Right atrium auricular region (tissue), 2 donors: ENCODE data around the gene CHGA. TPM values are rescaled to one million over a fixed set of nuclear protein-coding genes. Genes with fewer than 3 reads are reported as not detected.

Source experiments
- DNase-seq: peaks from one replicate; pipeline ENCODE4 v3.0.0-alpha.2; 2019; ENCODE audit warnings: low spot score
- H3K27ac ChIP-seq, 2 donors: fragments of 200-600 bp; sonication (generic); 1 replicate in 1 of 2; 2 replicates in 1 of 2; pipeline ENCODE4 v1.5.1; 2016 to 2019
- H3K27me3 ChIP-seq, 2 donors: fragments of 200-600 bp; sonication (generic); one replicate each; pipeline versions ENCODE4 v1.5.1 to v1.6.0; 2017 to 2019
- H3K36me3 ChIP-seq: fragments of 200-600 bp; sonication (generic); one replicate; pipeline ENCODE4 v1.5.1; 2016
- H3K4me1 ChIP-seq, 2 donors: fragments of 200-600 bp; sonication (generic); one replicate each; pipeline versions ENCODE4 v1.5.1 to v1.6.0; 2017 to 2019
- H3K4me3 ChIP-seq, 2 donors: fragments of 200-600 bp; sonication (generic); 1 replicate in 1 of 2; 2 replicates in 1 of 2; pipeline ENCODE4 v1.5.1; 2017 to 2019; ENCODE audit warnings: mild to moderate bottlenecking in 1 of 2, moderate library complexity in 1 of 2
- H3K9me3 ChIP-seq, 2 donors: fragments of 200-600 bp; sonication (generic); one replicate each; pipeline ENCODE4 v1.5.1; 2019
- total RNA-seq, 2 donors: library from RNA; depleted of rRNA; stranded (reverse); fragments of >200 nt; gene quantifications; one replicate each; pipeline ENCODE4 v1.1.0, GENCODE V29; 2016
- TF ChIP-seq, protein P1 (sequence below), 2 donors: fragments of 200-600 bp; sonication (generic); IDR thresholded peaks; one replicate each; pipeline ENCODE4 v1.5.1; 2019; ENCODE audit warnings: antibody characterized with exemption in 2 of 2

The CHGA gene
- total RNA-seq, 2 donors from 2014 or later = not detected

DNA sequence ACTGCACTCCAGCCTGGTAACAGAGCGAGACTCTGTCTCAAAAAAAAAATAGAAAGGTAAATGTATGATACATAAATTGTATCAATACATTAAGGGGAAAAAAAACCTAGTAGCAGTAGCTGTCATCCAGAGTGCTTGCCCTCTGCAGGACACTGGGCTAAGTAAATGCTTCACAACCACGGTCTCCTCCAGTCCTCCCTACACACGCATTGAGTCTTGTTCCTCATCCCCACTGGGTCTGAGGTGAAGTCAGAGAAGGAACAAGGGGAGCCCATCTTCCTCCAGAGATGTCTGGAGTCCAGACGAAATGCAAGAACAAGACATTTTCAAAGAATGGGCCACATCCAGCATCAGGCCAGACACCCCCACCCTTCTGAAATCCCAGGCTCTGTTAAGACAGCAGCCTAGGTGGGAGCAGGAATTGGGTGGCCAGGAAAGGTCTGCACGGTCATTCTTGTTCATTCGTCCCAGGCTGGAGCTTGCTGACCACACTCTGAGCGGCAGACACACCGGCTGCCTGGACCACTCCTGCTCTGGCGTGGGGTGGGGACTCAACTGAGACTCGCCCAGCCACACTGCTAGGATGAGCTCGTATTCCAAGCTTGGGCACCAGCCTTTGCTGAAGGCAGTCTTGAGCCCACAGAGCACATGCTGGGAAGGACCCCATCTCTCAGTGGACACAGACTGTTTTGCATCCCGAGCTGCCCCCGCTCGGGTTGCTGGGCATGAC is 45.5 kb downstream of the CHGA start:
- H3K4me1 ChIP-seq = peaks cover 0 to 32% of the 10 kb centered on the region in 2 donors
- no peak for DNase-seq
- peak overlapping the region; percentile 64 to 65 for H3K27ac ChIP-seq

GRCh38 chr14:92969430-92969829 is 46.5 kb downstream of the CHGA start:
- Histone ChIP-seq H3K27me3 (no peaks in the 10 kb centered on the region), H3K27ac (peak overlapping the region; percentile 64 to 65), H3K4me1 (peaks cover 0 to 32% of the 10 kb centered on the region in 2 donors), H3K9me3 (no peaks in the 10 kb centered on the region), H3K36me3 (no peaks in the 10 kb centered on the region), H3K4me3 (no peak overlapping the region)
- TF ChIP-seq, protein P1, sequence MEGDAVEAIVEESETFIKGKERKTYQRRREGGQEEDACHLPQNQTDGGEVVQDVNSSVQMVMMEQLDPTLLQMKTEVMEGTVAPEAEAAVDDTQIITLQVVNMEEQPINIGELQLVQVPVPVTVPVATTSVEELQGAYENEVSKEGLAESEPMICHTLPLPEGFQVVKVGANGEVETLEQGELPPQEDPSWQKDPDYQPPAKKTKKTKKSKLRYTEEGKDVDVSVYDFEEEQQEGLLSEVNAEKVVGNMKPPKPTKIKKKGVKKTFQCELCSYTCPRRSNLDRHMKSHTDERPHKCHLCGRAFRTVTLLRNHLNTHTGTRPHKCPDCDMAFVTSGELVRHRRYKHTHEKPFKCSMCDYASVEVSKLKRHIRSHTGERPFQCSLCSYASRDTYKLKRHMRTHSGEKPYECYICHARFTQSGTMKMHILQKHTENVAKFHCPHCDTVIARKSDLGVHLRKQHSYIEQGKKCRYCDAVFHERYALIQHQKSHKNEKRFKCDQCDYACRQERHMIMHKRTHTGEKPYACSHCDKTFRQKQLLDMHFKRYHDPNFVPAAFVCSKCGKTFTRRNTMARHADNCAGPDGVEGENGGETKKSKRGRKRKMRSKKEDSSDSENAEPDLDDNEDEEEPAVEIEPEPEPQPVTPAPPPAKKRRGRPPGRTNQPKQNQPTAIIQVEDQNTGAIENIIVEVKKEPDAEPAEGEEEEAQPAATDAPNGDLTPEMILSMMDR (IDR thresholded peaks at IDR 0.05) = no peak
- DNase-seq = no peak

More for the DNA sequence above, 45.5 kb downstream of the CHGA start:
- no peaks in the 10 kb centered on the region for H3K36me3 ChIP-seq
- H3K9me3 ChIP-seq = no peaks in the 10 kb centered on the region
- H3K27me3 ChIP-seq = no peaks in the 10 kb centered on the region
- TF ChIP-seq, protein P1 (IDR thresholded peaks at IDR 0.05) = no peak
- no peak overlapping the region for H3K4me3 ChIP-seq

- peak overlapping the region; percentile 64 to 65 for H3K27ac ChIP-seq
- H3K4me3 ChIP-seq = no peak overlapping the region
- peaks cover 0 to 32% of the 10 kb centered on the region in 2 donors for H3K4me1 ChIP-seq
- H3K27me3 ChIP-seq = no peaks in the 10 kb centered on the region
- H3K36me3 ChIP-seq = no peaks in the 10 kb centered on the region
- TF ChIP-seq, protein P1 (IDR thresholded peaks at IDR 0.05) = no peak
- no peaks in the 10 kb centered on the region for H3K9me3 ChIP-seq
- no peak for DNase-seq
Measured at GRCh38 chr14:92969871-92970270, 46.9 kb downstream of the CHGA start.

GRCh38 chr14:92970271-92970670 is 47.3 kb downstream of the CHGA start:
- no peak for DNase-seq
- H3K36me3 ChIP-seq = no peaks in the 10 kb centered on the region
- no peaks in the 10 kb centered on the region for H3K27me3 ChIP-seq
- H3K9me3 ChIP-seq = no peaks in the 10 kb centered on the region
- H3K4me3 ChIP-seq = no peak overlapping the region
- TF ChIP-seq, protein P1 (IDR thresholded peaks at IDR 0.05) = no peak
- peaks cover 0 to 32% of the 10 kb centered on the region in 2 donors for H3K4me1 ChIP-seq
- peak overlapping the region; percentile 64 to 65 for H3K27ac ChIP-seq

DNA sequence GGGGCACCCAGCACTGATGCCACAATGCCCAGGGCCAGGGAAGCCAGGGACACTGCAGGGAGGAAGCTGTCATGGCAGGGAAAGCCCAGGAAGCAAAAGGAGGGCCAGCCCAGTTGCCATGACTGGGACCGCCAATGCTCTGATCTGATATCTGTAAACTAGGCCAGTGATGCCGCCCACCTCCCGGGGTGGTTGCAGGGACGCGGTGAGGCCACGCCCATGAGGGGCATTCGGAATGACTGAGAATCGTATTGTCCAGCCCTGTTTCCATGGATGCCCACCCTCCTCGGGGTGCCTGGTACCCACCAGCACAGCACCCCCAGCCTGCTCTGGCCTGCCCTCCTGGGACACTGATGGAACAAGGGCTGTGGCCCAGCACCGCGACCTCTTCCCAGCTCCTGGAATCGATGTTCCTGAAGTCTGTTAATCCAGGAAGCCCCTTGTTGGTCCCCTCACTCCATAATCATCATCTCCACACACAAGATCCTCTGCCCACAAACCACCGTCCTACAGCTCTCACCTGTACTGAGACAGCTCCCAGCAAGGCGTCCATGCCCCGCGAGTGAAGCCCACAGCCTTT is 48.7 kb downstream of the CHGA start:
- H3K4me1 ChIP-seq = peaks cover 0 to 32% of the 10 kb centered on the region in 2 donors
- H3K36me3 ChIP-seq = peaks cover 2% of the 10 kb centered on the region
- H3K9me3 ChIP-seq = peaks cover 0 to 4% of the 10 kb centered on the region in 2 donors
- TF ChIP-seq, protein P1 (IDR thresholded peaks at IDR 0.05) = no peak
- no peak overlapping the region for H3K4me3 ChIP-seq
- peak overlapping the region; percentile 76 to 91 for H3K27ac ChIP-seq
- no peaks in the 10 kb centered on the region for H3K27me3 ChIP-seq
- DNase-seq = no peak
